ENCODE results near the gene HSD11B2. TPM values are rescaled to one million over a fixed set of nuclear protein-coding genes. Genes with fewer than 3 reads are reported as not detected.
A peak's percentile ranks its signal among the peaks of the same experiment; 100 is the strongest.

HSD11B2 gene
- total RNA-seq, 1 experiment from 2014 or later = 33.5 TPM

DNA sequence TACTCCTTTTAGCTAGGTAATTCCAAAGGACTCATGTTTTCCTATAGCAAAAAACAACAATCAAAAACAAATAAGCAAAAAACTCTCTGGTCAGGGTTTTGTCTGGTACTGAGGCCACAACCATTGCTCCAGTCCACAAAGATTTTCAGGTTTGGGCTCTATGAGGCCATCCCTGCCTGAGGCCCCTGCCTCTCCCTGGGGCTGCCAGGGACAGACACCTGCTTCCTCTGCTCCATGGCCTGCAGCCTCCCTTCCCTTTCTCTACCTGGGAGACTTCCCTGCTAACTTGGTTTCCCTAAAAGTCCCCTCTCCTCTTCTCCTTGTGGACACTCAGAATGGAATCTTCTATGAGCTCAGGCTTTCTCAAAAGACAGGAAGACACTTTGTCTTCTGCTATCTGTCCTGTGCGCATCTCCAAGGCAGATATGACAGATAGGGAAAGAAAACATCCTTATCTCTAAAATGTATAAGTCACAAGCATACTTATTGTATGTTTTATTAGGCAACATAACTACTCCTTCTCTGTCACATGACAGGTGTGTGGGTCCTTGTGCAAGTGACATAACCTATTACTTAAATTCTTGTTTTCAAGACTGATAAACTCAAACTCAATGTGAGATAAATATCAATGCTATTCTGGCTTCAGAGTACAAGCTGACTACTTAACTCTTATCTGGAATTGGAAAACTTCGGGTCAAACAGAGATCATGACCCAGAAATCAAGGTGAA lies 13.4 kb upstream of the HSD11B2 start:
- Histone ChIP-seq H2BK120ac (ENCODE audit: low read depth, low read length, poor library complexity, severe bottlenecking) (no peak overlapping the region), H3K27me3 (ENCODE audit: insufficient read depth, low read length) (no peaks in the 10 kb centered on the region; the same call in 1 of the 2 replicates), H3K9ac (ENCODE audit: extremely low read depth, insufficient read length, low read length) (no peak overlapping the region), H4K91ac (ENCODE audit: insufficient read length, low read depth, low read length) (no peak overlapping the region), H4K20me1 (ENCODE audit: control insufficient read depth, insufficient read depth, insufficient read length) (no peaks in the 10 kb centered on the region), H2BK15ac (ENCODE audit: low read depth, low read length) (no peak overlapping the region), H3K4ac (ENCODE audit: low read depth, low read length) (no peak overlapping the region), H3K27ac (ENCODE audit: insufficient read length, low read depth, low read length) (no peak overlapping the region), H3T11ph (ENCODE audit: low read length) (no peak overlapping the region), H3K79me2 (ENCODE audit: insufficient read depth, low read length) (no peaks in the 10 kb centered on the region), H4K8ac (replicated peaks; ENCODE audit: insufficient read length, low read depth, low read length) (no peak overlapping the region), H3K4me1 (ENCODE audit: insufficient read depth, low read length) (peaks cover 14% of the 10 kb centered on the region; the same call in 1 of the 2 replicates), H3K14ac (ENCODE audit: insufficient read depth, low read length) (no peak overlapping the region), H4K5ac (ENCODE audit: insufficient read length, low read depth, low read length) (no peak overlapping the region), H3K79me1 (ENCODE audit: insufficient read depth, low read depth, low read length, poor library complexity, severe bottlenecking) (no peaks in the 10 kb centered on the region), H3K56ac (ENCODE audit: insufficient read length, low read depth, low read length) (no peak overlapping the region), H2AFZ (ENCODE audit: low read length) (no peak overlapping the region), H2BK12ac (ENCODE audit: insufficient read length, low read depth, low read length) (no peak overlapping the region), H2BK5ac (ENCODE audit: insufficient read length, low read length) (no peak overlapping the region), H3K18ac (ENCODE audit: insufficient read length, low read depth, low read length) (no peak overlapping the region), H3K23ac (ENCODE audit: insufficient read length, low read depth, low read length) (no peak overlapping the region), H2BK20ac (ENCODE audit: low read depth, low read length, poor library complexity, severe bottlenecking) (no peak overlapping the region), H3K4me2 (ENCODE audit: insufficient read depth, insufficient read length, low read length) (no peak overlapping the region), H3K23me2 (ENCODE audit: insufficient read length, low read depth, low read length, poor library complexity, severe bottlenecking) (peaks cover 11% of the 10 kb centered on the region), H3K9me3 (ENCODE audit: control insufficient read depth, low read depth, low read length) (no peaks in the 10 kb centered on the region), H2AK5ac (ENCODE audit: insufficient read length, low read length) (no peak overlapping the region)
- peaks cover 0 to 4% (median 2%) of the 10 kb centered on the region in 3 experiments; a peak in 2 of 7 replicates for H3K36me3 Mint-ChIP-seq (ENCODE audit: insufficient read depth in 1 of 3, low read depth in 3 of 3)
- no peak for DNase-seq
- no CpG with 5 or more reads among the region's 2 CpGs for WGBS (ENCODE audit: extremely low coverage, insufficient read length, low lambda C conversion rate)
- peaks cover 2 to 5% of the 10 kb centered on the region in 2 experiments; a peak in 3 of 5 replicates for H3K9me3 Mint-ChIP-seq
- TF ChIP-seq, protein P1, sequence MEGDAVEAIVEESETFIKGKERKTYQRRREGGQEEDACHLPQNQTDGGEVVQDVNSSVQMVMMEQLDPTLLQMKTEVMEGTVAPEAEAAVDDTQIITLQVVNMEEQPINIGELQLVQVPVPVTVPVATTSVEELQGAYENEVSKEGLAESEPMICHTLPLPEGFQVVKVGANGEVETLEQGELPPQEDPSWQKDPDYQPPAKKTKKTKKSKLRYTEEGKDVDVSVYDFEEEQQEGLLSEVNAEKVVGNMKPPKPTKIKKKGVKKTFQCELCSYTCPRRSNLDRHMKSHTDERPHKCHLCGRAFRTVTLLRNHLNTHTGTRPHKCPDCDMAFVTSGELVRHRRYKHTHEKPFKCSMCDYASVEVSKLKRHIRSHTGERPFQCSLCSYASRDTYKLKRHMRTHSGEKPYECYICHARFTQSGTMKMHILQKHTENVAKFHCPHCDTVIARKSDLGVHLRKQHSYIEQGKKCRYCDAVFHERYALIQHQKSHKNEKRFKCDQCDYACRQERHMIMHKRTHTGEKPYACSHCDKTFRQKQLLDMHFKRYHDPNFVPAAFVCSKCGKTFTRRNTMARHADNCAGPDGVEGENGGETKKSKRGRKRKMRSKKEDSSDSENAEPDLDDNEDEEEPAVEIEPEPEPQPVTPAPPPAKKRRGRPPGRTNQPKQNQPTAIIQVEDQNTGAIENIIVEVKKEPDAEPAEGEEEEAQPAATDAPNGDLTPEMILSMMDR (conservative IDR thresholded peaks at IDR 0.05) = no peak
- peaks cover 6% of the 10 kb centered on the region for H3K27me3 Mint-ChIP-seq (ENCODE audit: low read depth)
- peak overlapping the region in 1 of 2 experiments; percentile 3; a peak in 1 of 5 replicates for H3K4me3 Mint-ChIP-seq
- peaks cover 31 to 34% of the 10 kb centered on the region in 2 experiments for H3K4me1 Mint-ChIP-seq
- peak overlapping the region in 1 of 3 experiments; percentile 16; a peak in 1 of 7 replicates for H3K27ac Mint-ChIP-seq

Measured in H9 (cell line).